Activated naive CD4-positive, alpha-beta T cell treated with anti-CD3 and anti-CD28 coated beads for 36 hours (primary cell): ENCODE data around the gene DHX32. TPM values are rescaled to one million over a fixed set of nuclear protein-coding genes. Genes with fewer than 3 reads are reported as not detected.

Experiments used
- CTCF ChIA-PET: fragments of 350-600 bp; sonication (Branson Sonifier 250); formaldehyde crosslinking; loops from one replicate; lab custom pipeline; 2021; ENCODE audit warnings: antibody characterized with exemption; lab: Charles Lee
- DNase-seq: peaks from one replicate; pipeline ENCODE4 v3.0.0-alpha.2; 2020
- H3K27ac Mint-ChIP-seq: one replicate; pipeline ENCODE4 v1.8.0; 2021; ENCODE audit warnings: mild to moderate bottlenecking, mixed read lengths
- H3K27me3 Mint-ChIP-seq: one replicate; pipeline ENCODE4 v1.8.0; 2021; ENCODE audit warnings: low read depth, mixed read lengths
- H3K36me3 Mint-ChIP-seq: one replicate; pipeline ENCODE4 v1.8.0; 2021; ENCODE audit warnings: low read depth, mixed read lengths
- H3K4me1 Mint-ChIP-seq: one replicate; pipeline ENCODE4 v1.8.0; 2021; ENCODE audit warnings: low read depth, mixed read lengths
- H3K4me3 Mint-ChIP-seq: one replicate; pipeline ENCODE4 v1.8.0; 2021; ENCODE audit warnings: mild to moderate bottlenecking, moderate library complexity, mixed read lengths
- H3K9me3 Mint-ChIP-seq: one replicate; pipeline ENCODE4 v1.8.0; 2021; ENCODE audit warnings: mixed read lengths
- intact Hi-C: fragments of 100-400 bp; cut with micrococcal nuclease; formaldehyde crosslinking; loops from one replicate; pipeline ENCODE4 v1.15.1; 2023
- total RNA-seq, 2 experiments: library from RNA; stranded (reverse); gene quantifications; one replicate each; pipeline ENCODE4 v1.2.3, GENCODE V29; 2021

The DHX32 gene
- total RNA-seq, 2 experiments from 2014 or later, result 13.4 to 15.7 TPM

- Mint-ChIP-seq H3K4me1 (no peaks in the 10 kb centered on the region), H3K27ac (no peak overlapping the region), H3K27me3 (no peaks in the 10 kb centered on the region), H3K9me3 (no peaks in the 10 kb centered on the region), H3K4me3 (no peak overlapping the region), H3K36me3 (peaks cover 12% of the 10 kb centered on the region)
- CTCF ChIA-PET, result no interaction called here
- DNase-seq, result no peak
- intact Hi-C loops, result no loop called here
Observed at GRCh38 chr10:125857185-125857760, 23.8 kb downstream of the DHX32 start.

- H3K36me3 Mint-ChIP-seq, result peaks cover 21% of the 10 kb centered on the region
- H3K4me1 Mint-ChIP-seq, result no peaks in the 10 kb centered on the region
- no peak overlapping the region for H3K4me3 Mint-ChIP-seq
- intact Hi-C loops, result no loop called here
- no peak for DNase-seq
- H3K27me3 Mint-ChIP-seq, result no peaks in the 10 kb centered on the region
- no peak overlapping the region for H3K27ac Mint-ChIP-seq
- no peaks in the 10 kb centered on the region for H3K9me3 Mint-ChIP-seq
- CTCF ChIA-PET, result no interaction called here
Observed at GRCh38 chr10:125852487-125852886, 28.6 kb downstream of the DHX32 start.

GRCh38 chr10:125850766-125851731 lies 30.0 kb downstream of the DHX32 start:
- H3K36me3 Mint-ChIP-seq, result peaks cover 22% of the 10 kb centered on the region
- no peaks in the 10 kb centered on the region for H3K9me3 Mint-ChIP-seq
- CTCF ChIA-PET, result interaction anchor here (0.6 kb wide), 1 partner anchor 31 kb away, joined by 3 read pairs; no protein-coding TSS in a partner anchor
- intact Hi-C loops, result no loop called here
- DNase-seq, result no peak
- H3K27me3 Mint-ChIP-seq, result no peaks in the 10 kb centered on the region
- no peak overlapping the region for H3K4me3 Mint-ChIP-seq
- H3K27ac Mint-ChIP-seq, result no peak overlapping the region
- no peaks in the 10 kb centered on the region for H3K4me1 Mint-ChIP-seq

GRCh38 chr10:125849448-125849847 lies 31.6 kb downstream of the DHX32 start:
- intact Hi-C loops, result no loop called here
- Mint-ChIP-seq H3K4me3 (no peak overlapping the region), H3K36me3 (peaks cover 22% of the 10 kb centered on the region), H3K27ac (no peak overlapping the region), H3K4me1 (no peaks in the 10 kb centered on the region), H3K27me3 (no peaks in the 10 kb centered on the region), H3K9me3 (no peaks in the 10 kb centered on the region)
- no peak for DNase-seq
- CTCF ChIA-PET, result no interaction called here

- H3K36me3 Mint-ChIP-seq, result peaks cover 21% of the 10 kb centered on the region
- intact Hi-C loops, result no loop called here
- CTCF ChIA-PET, result no interaction called here
- H3K27ac Mint-ChIP-seq, result no peak overlapping the region
- no peaks in the 10 kb centered on the region for H3K4me1 Mint-ChIP-seq
- no peaks in the 10 kb centered on the region for H3K9me3 Mint-ChIP-seq
- DNase-seq, result no peak
- no peaks in the 10 kb centered on the region for H3K27me3 Mint-ChIP-seq
- H3K4me3 Mint-ChIP-seq, result no peak overlapping the region
Observed at GRCh38 chr10:125848857-125849256, 32.2 kb downstream of the DHX32 start.

- Mint-ChIP-seq H3K27ac (no peak overlapping the region), H3K4me3 (no peak overlapping the region), H3K36me3 (peaks cover 16% of the 10 kb centered on the region), H3K27me3 (no peaks in the 10 kb centered on the region), H3K9me3 (no peaks in the 10 kb centered on the region), H3K4me1 (no peaks in the 10 kb centered on the region)
- intact Hi-C loops, result no loop called here
- CTCF ChIA-PET, result no interaction called here
- DNase-seq, result no peak
Observed at GRCh38 chr10:125848371-125848770, 32.7 kb downstream of the DHX32 start.

- intact Hi-C loops, result no loop called here
- Mint-ChIP-seq H3K9me3 (no peaks in the 10 kb centered on the region), H3K36me3 (peaks cover 11% of the 10 kb centered on the region), H3K4me3 (no peak overlapping the region), H3K27ac (peak overlapping the region; percentile 24), H3K4me1 (no peaks in the 10 kb centered on the region), H3K27me3 (no peaks in the 10 kb centered on the region)
- no peak for DNase-seq
- CTCF ChIA-PET, result interaction anchor here (0.5 kb wide), 1 partner anchor 76 kb away, joined by 3 read pairs; no protein-coding TSS in a partner anchor
Observed at GRCh38 chr10:125846894-125847293, 34.2 kb downstream of the DHX32 start.

GRCh38 chr10:125845617-125846016 lies 35.5 kb downstream of the DHX32 start:
- Mint-ChIP-seq H3K36me3 (peaks cover 9% of the 10 kb centered on the region), H3K9me3 (no peaks in the 10 kb centered on the region), H3K27ac (no peak overlapping the region), H3K4me1 (no peaks in the 10 kb centered on the region), H3K4me3 (no peak overlapping the region), H3K27me3 (no peaks in the 10 kb centered on the region)
- intact Hi-C loops, result no loop called here
- DNase-seq, result no peak
- CTCF ChIA-PET, result no interaction called here

- CTCF ChIA-PET, result interaction anchor here (0.6 kb wide), 1 partner anchor 222 kb away, joined by 5 read pairs; no protein-coding TSS in a partner anchor
- H3K27me3 Mint-ChIP-seq, result no peaks in the 10 kb centered on the region
- no peak for DNase-seq
- H3K4me1 Mint-ChIP-seq, result no peaks in the 10 kb centered on the region
- no peak overlapping the region for H3K4me3 Mint-ChIP-seq
- intact Hi-C loops, result no loop called here
- H3K27ac Mint-ChIP-seq, result no peak overlapping the region
- H3K36me3 Mint-ChIP-seq, result peaks cover 7% of the 10 kb centered on the region
- no peaks in the 10 kb centered on the region for H3K9me3 Mint-ChIP-seq
Observed at GRCh38 chr10:125844751-125845221, 36.3 kb downstream of the DHX32 start.

GRCh38 chr10:125843603-125844329 lies 37.3 kb downstream of the DHX32 start:
- Mint-ChIP-seq H3K9me3 (no peaks in the 10 kb centered on the region), H3K4me1 (no peaks in the 10 kb centered on the region), H3K27ac (no peak overlapping the region), H3K27me3 (no peaks in the 10 kb centered on the region), H3K36me3 (peaks cover 9% of the 10 kb centered on the region), H3K4me3 (no peak overlapping the region)
- no peak for DNase-seq
- CTCF ChIA-PET, result no interaction called here
- intact Hi-C loops, result no loop called here

- intact Hi-C loops, result no loop called here
- Mint-ChIP-seq H3K36me3 (peaks cover 15% of the 10 kb centered on the region), H3K4me1 (no peaks in the 10 kb centered on the region), H3K27ac (no peak overlapping the region), H3K9me3 (no peaks in the 10 kb centered on the region), H3K27me3 (no peaks in the 10 kb centered on the region), H3K4me3 (no peak overlapping the region)
- CTCF ChIA-PET, result no interaction called here
- no peak for DNase-seq
Observed at GRCh38 chr10:125840955-125841354, 40.1 kb downstream of the DHX32 start.

- Mint-ChIP-seq H3K27ac (no peak overlapping the region), H3K4me3 (no peak overlapping the region), H3K27me3 (no peaks in the 10 kb centered on the region), H3K9me3 (no peaks in the 10 kb centered on the region), H3K4me1 (no peaks in the 10 kb centered on the region), H3K36me3 (peaks cover 20% of the 10 kb centered on the region)
- DNase-seq, result no peak
- CTCF ChIA-PET, result no interaction called here
- intact Hi-C loops, result no loop called here
Observed at GRCh38 chr10:125840406-125840805, 40.7 kb downstream of the DHX32 start.
